CD4-positive, alpha-beta T cell treated with Interleukin-10 for 1 hour (primary cell): ENCODE results near the gene ATG2A.
"Not testable (repeated sequence)": the region's sequence is repeated elsewhere in the genome, so short reads cannot be mapped to it uniquely, and the experiment has no call there.

Experiments used
- DNase-seq: peaks from one replicate; pipeline ENCODE4 v3.0.0-alpha.2; 2020

ATG2A gene

GRCh38 chr11:64851831-64852351 is 65.1 kb downstream of the ATG2A start:
- no peak for DNase-seq

- peak; percentile 75 for DNase-seq
Measured at GRCh38 chr11:64850979-64851567, 65.9 kb downstream of the ATG2A start.

DNA sequence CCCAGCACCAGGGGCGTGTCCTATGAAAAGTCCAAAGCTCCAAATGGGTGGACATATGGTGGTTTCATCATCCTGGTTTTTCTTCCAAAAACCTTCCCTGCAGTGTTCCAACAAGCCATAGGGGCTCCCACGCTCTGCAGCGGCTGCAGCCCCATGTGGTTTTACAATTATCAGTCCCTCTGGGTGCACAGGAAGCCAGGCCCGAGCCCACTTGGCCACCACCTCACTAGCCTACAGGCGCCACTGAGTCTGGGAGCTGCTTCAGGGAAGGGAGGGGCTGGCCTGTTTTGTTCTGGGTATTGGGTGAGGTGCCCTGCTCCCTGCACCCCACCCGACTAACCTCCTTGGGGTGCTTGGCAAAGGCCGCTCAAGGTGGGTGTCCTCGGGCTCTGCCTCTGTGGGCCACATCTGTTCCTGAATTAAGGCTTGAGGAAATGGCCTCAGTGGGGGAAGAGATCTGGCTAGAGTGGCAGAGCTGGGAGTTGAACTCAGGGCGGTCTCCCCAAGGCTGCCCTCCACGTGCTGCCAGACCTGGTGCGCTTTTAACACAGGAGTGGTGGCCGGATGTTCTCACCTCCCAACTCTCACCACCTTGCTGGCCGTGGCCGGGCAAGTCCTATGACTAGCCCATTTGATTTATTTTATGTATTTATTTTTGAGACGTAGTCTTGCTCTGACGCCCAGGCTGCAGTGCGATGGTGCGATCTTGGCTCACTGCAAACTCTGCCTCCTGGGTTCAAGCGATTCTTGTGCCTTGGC is 67.2 kb downstream of the ATG2A start:
- no peak for DNase-seq

DNA sequence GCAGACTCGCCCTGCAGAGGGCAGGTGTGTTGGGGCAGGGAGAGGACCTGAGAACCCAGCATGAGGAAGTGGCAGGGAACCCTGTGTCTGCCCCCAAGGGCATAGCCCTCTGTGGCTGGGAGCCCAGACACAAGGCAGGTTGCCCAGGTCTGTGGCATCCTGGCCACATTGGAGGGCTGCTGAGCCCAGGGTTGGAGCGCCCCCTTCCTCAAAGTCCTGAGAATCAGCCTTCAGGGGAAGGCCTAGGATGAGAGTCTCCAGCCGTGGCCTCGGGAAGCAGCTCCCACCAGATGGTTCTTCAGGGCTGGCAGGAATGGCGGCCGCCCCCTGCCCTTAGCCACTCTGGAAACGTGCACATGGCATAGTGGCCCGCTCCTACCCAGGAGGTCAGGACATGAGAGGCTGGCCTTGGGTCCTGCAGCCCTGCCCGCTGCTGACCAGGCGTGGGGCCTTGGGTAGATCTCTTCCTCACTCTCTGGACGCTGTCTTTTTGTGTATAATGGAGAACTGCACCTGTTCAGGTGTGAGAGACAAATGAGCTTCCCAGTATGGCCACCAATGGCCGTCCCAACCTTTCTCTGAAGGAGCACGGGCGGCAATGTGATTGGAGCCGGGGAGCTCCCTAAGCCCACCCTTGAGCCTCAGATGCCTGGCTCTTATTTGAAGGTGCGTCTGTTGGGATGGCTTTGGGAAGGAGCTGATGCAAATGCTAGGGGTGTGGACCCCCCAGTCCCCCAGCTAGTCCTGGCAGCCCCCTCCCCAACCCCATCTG is 68.0 kb downstream of the ATG2A start:
- DNase-seq = no peak

GRCh38 chr11:64848214-64848825 is 68.7 kb downstream of the ATG2A start:
- no peak for DNase-seq

DNA sequence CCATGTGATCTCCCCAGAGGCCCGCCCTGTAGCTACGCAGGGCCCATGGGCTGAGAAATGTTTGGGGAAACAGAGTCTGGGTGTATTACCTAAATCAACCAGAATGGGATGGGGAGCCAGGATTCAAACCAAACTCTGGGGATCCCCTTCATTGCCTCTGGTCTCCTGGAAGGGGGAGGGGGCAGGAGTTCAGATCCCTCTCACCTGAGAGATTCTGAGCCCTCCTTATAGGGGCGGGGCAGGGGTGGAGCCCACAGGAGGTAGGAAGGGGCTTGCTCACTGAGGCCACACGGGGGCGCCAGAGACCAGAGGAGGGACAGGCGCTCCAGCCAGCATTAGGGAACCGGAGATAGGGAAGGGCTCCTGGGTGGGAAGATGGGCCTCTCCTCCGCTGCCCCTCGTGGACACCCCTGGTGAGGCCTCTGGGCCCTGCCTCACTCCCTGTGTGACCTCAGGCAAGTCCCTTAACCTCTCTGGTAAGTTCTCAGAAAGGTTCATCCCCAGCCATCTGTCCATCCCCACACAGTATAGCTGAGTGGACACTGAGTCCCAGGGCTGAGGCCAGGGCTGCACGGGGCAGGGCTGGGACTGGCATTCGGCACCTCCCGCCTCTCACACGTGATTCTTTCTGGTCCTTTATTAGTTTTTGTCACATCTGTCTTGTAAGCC is 69.9 kb downstream of the ATG2A start:
- DNase-seq = peak; percentile 92

- DNase-seq = not testable (repeated sequence)
Measured at GRCh38 chr11:64845776-64846129, 71.3 kb downstream of the ATG2A start.

- DNase-seq = no peak
Measured at GRCh38 chr11:64845129-64845775, 71.8 kb downstream of the ATG2A start.
